Epithelial cell of esophagus (primary cell): Measurements from ENCODE around the gene SYCE1.
"Not testable (repeated sequence)": the region's sequence is repeated elsewhere in the genome, so short reads cannot be mapped to it uniquely, and the experiment has no call there.

Experiments used
- DNase-seq: peaks from one replicate; pipeline ENCODE4 v3.0.0; 2010; ENCODE audit warnings: low read depth
- H3K4me3 ChIP-seq: 2 replicates; pipeline ENCODE4 v1.5.1; 2011; ENCODE audit warnings: mild to moderate bottlenecking, low read length, control low read depth
- TF ChIP-seq, protein P1 (sequence below): IDR thresholded peaks from 2 replicates; pipeline ENCODE4 v1.5.1; 2011; ENCODE audit warnings: low read depth, mild to moderate bottlenecking, low read length, control low read depth, inconsistent platforms; ENCODE audit not compliant: insufficient read depth; ENCODE audit errors: missing control alignments

The SYCE1 gene, protein sequence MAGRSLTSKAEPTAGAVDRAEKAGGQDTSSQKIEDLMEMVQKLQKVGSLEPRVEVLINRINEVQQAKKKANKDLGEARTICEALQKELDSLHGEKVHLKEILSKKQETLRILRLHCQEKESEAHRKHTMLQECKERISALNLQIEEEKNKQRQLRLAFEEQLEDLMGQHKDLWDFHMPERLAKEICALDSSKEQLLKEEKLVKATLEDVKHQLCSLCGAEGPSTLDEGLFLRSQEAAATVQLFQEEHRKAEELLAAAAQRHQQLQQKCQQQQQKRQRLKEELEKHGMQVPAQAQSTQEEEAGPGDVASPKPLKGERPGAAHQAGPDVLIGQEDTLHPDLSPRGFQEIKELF

DNA sequence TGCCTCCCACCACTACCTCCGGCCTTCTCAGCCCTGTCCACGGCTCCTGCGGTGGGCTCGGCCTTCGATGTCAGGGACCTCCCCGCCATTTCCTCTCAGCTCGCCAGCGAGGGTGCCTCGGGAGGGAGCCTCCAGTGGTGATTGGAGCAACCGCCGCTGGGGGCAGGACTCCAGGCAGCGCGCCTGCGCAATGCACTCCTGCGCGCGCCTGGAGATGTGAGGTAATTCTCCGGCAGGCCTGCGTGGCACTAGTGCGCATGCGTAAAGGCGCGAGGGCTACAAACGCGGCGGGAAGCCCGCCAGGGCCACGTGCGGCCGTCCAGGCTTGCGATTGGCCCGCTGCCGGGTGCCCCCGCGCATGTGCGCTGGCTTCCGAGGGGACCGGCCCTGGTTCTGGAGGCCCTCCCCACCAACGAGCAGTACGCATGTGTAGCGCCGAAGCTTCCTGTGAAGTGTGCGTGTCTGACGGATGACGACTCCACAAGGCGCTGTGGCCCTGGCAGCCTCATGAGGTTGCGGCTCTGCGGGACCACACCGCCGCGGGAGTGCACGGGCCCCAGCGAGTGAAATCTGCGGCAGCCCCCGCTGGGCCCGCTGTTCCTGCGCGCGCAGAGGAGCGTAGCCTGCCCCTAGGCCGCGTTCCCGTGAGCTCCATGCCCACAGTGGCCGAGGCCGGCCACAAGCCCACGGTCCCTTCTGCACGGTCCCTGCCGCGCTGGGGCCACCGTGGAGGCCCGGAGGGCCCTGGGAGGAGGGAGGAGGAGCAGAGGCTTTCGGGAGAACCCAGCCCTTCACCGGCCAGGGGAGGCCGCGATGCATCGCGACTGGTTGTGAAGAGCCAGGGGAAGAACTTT is at the start of gene SYCE1:
Gene SYCE1 (minus strand): TSS at position 143 of the 854 bp plus-strand sequence. CDS start 54 bp downstream, at position 89.
- DNase-seq = no peak
- TF ChIP-seq, protein P1, sequence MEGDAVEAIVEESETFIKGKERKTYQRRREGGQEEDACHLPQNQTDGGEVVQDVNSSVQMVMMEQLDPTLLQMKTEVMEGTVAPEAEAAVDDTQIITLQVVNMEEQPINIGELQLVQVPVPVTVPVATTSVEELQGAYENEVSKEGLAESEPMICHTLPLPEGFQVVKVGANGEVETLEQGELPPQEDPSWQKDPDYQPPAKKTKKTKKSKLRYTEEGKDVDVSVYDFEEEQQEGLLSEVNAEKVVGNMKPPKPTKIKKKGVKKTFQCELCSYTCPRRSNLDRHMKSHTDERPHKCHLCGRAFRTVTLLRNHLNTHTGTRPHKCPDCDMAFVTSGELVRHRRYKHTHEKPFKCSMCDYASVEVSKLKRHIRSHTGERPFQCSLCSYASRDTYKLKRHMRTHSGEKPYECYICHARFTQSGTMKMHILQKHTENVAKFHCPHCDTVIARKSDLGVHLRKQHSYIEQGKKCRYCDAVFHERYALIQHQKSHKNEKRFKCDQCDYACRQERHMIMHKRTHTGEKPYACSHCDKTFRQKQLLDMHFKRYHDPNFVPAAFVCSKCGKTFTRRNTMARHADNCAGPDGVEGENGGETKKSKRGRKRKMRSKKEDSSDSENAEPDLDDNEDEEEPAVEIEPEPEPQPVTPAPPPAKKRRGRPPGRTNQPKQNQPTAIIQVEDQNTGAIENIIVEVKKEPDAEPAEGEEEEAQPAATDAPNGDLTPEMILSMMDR = no peak
- no peak within 1 kb of the TSS for H3K4me3 ChIP-seq

DNA sequence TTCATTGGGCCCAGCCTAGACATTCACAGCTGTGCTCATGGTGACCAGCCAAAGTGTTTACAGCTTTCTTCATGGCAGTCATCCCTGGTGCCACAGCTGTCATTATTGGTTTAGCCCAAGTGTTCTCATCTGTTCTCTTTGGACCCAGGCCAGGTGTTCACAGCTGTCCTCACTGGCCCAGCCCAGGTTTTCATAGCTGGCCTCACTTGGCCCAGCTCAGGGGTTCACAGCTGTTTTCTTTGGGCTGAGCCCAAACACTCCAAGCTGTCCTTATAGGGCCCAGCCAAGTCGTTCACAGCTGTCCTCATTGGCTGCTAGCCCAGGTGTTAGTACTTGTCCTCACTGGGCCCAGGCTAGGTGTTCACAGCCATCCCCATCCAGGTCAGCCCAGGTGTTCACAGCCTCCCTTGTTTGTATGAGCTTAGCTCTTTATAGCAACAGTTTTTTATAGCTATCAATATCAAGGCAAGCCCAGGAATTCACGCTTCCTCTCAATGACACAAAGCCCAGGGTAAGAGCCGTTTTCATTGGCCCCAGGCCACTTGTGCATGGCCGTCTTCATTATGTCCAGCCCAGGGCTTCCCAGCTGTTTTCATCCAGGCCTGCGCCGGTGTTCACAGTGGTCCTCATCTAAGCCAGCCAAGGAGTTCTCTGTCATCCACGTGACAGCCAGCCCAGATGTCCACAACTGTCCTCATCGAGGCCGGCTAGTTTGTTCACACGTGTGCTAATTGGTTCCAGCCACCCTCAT is 49.6 kb upstream of the SYCE1 start:
- TF ChIP-seq, protein P1 = no peak
- no peak for DNase-seq
- no peak overlapping the region for H3K4me3 ChIP-seq

DNA sequence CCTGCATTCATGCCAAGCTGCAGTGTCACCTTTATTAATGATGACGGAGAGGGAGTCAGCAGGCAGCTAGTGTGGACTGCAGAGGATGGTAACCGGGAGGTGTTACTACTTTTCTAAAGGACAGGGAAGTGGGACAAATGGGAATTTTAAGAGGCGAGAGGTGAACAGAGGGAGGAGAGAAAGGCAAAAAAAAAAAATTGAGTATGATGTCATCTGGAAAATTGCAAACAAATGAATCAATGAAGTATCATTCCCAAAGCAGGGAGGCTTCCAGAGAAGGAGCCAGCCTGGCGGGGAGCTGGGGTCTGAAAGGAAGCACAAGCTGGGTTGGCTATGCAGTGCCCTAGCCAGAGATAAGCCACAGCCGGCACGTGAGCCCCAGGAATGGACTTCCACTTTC is 48.3 kb upstream of the SYCE1 start:
- H3K4me3 ChIP-seq = no peak overlapping the region
- TF ChIP-seq, protein P1 = no peak
- DNase-seq = no peak

DNA sequence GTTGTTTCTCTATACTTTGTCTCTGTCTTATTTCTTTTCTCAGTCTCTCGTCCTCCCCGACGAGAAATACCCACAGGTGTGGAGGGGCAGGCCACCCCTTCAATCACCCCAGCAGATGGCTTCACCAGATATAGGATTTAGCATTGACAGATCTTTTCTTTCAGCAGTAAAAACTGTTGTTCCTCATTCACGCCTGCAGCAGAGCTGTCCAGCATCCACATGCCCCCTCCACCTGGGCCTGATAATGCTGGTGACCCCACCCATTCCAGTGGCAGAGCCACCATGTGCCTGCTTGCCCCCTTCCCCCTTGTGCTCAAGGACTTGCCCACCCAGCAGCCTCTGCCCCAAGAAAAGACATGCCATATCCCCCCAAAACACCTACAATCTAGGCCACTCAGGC is 45.7 kb upstream of the SYCE1 start:
- DNase-seq = no peak
- TF ChIP-seq, protein P1 = no peak
- no peak overlapping the region for H3K4me3 ChIP-seq

DNA sequence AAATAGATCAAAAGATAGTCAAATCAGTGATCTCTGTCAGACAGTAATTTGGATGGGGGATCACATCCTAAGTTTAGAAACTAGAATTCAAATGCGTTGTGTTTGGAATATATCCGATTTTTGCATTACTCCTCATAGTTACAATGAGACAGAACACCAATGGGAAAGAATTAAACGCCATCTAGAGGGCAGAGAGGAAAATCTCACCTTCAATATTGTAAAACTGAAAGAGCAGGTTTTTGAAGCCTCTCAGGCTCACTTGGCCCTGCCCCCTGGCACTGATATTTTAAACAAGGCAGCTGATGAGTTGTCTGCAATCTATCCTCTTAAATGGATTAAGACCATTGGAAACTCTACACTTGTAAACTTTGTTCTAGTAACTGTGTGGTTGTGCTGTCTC is 43.5 kb upstream of the SYCE1 start:
- TF ChIP-seq, protein P1 = no peak
- DNase-seq = peak; percentile 3
- H3K4me3 ChIP-seq = no peak overlapping the region

DNA sequence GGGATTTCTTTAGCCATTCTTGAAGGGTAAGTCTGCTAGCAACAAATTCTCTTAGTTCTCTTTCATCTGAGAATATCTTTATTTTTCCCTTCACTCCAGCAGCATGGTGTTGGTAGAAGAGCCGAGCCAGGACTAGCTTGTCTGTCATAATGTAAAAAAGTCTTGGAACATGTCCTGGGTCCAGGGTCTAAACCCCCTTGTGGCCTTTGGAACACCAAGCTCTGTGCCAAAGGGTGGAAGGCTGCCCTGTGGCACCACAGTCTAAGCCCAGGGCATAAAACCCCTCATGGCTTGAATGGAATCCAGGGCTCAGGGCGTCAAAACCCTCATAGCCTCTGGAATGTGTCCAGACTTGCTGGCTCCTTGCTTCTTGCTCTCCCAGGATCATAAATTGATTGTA is 38.1 kb upstream of the SYCE1 start:
- H3K4me3 ChIP-seq, DNase-seq: not testable (repeated sequence)

DNA sequence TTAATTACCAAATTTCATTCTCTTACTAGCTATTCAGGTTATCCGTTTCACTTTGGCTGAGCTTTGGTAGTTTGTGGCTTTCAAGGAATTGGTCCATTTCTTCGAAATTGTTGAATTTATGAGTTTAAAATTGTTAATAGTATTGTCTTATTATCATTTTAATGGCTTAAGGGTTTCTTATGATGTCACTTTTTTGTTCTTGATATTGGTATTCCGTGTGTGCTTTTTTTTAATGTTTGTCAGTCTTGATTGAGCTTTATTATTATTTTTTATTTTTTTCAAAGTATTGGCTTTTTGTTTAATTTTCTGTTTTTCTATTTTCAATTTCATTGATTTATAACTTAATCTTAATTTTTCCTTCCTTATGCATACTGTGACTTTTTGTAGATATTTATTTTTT is 35.3 kb upstream of the SYCE1 start:
- DNase-seq = no peak
- no peak overlapping the region for H3K4me3 ChIP-seq
- TF ChIP-seq, protein P1 = no peak

DNA sequence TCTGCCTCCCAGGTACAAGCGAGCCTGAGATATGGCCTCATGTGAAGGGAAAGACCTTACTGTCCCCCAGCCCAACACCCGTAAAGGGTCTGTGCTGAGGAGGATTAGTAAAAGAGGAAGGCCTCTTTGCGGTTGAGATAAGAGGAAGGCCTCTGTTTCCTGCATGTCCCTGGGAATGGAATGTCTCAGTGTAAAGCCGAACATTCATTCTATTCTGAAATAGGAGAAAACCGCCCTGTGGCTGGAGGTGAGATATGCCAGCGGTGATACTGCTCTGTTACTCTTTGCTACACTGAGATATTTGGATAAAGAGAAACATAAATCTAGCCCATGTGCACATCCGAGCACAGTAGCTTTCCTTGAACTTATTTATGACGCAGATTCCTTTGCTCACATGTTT is 34.5 kb upstream of the SYCE1 start:
- DNase-seq, H3K4me3 ChIP-seq: not testable (repeated sequence)
